Ishikawa (cell line): ENCODE results near the gene SPOP.

Experiments used
- CEBPB ChIP-seq: IDR thresholded peaks from 2 replicates; pipeline ENCODE4 v1.6.1; 2012
- CREB1 ChIP-seq: IDR thresholded peaks from 2 replicates; pipeline ENCODE4 v1.6.1; 2012; ENCODE audit warnings: low read depth
- EP300 ChIP-seq: IDR thresholded peaks from 2 replicates; pipeline ENCODE4 v1.6.1; 2012; ENCODE audit warnings: borderline replicate concordance
- FOXM1 ChIP-seq: IDR thresholded peaks from 2 replicates; pipeline ENCODE4 v1.6.1; 2012; ENCODE audit warnings: low read depth, borderline replicate concordance
- NFIC ChIP-seq: IDR thresholded peaks from 2 replicates; pipeline ENCODE4 v1.6.1; 2012
- RAD21 ChIP-seq: IDR thresholded peaks from 2 replicates; pipeline ENCODE4 v1.6.1; 2012; ENCODE audit warnings: low read depth
- TAF1 ChIP-seq: IDR thresholded peaks from 2 replicates; pipeline ENCODE4 v1.6.1; 2012; ENCODE audit warnings: low read depth, mild to moderate bottlenecking
- YY1 ChIP-seq: IDR thresholded peaks from 2 replicates; pipeline ENCODE4 v1.6.1; 2012; ENCODE audit warnings: low read depth
- TF ChIP-seq, protein P1 (sequence below): IDR thresholded peaks from 2 replicates; pipeline ENCODE4 v1.6.1; 2012
- TF ChIP-seq, protein P2 (sequence below): IDR thresholded peaks from 2 replicates; pipeline ENCODE4 v1.6.1; 2012

DNA sequence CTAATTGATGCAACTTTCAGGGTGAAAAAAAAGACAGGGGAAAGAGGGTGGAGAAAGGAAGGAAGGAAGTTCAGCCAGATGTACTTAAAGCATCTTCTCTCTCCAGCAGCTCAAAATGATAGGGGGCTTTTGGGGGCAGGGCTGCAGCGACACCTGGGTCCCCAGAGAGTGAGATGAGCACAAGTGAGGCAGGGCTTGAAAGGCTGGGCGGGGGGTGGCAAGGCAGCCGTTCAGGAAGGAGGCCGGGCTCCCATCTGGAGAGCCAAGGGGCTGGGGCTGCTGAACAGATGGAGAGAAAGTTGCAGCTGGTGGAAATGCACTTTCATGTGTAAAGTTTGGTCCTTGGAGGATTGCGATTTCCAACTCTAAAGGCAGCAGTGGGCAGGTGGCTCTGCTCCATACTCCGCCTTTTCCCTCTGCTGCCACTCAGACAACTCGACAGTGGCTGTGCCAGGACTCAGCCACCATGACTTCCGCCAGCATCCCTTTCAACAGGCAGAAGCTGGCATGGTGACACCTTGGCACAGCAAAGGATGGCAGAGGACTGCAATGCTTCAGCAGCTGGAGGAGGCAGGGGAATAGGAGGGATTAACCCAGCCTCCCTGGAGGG, 22.2 kb upstream of the SPOP start:
- no peak for TF ChIP-seq YY1
- no peak for TF ChIP-seq CREB1
- no peak for TF ChIP-seq EP300
- no peak for TF ChIP-seq CEBPB
- TF ChIP-seq TAF1: no peak
- no peak for TF ChIP-seq RAD21
- TF ChIP-seq, protein P1, sequence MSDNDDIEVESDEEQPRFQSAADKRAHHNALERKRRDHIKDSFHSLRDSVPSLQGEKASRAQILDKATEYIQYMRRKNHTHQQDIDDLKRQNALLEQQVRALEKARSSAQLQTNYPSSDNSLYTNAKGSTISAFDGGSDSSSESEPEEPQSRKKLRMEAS: no peak
- TF ChIP-seq, protein P2, sequence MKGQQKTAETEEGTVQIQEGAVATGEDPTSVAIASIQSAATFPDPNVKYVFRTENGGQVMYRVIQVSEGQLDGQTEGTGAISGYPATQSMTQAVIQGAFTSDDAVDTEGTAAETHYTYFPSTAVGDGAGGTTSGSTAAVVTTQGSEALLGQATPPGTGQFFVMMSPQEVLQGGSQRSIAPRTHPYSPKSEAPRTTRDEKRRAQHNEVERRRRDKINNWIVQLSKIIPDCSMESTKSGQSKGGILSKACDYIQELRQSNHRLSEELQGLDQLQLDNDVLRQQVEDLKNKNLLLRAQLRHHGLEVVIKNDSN: no peak
- TF ChIP-seq NFIC: no peak
- TF ChIP-seq FOXM1: no peak
